ENCODE results near the gene FAM78A. TPM values are rescaled to one million over a fixed set of nuclear protein-coding genes. Genes with fewer than 3 reads are reported as not detected.
"Not testable (repeated sequence)": the region's sequence is repeated elsewhere in the genome, so short reads cannot be mapped to it uniquely, and the experiment has no call there.

FAM78A gene
- total RNA-seq, 1 donor from 2014 or later = 55.1 TPM

DNA sequence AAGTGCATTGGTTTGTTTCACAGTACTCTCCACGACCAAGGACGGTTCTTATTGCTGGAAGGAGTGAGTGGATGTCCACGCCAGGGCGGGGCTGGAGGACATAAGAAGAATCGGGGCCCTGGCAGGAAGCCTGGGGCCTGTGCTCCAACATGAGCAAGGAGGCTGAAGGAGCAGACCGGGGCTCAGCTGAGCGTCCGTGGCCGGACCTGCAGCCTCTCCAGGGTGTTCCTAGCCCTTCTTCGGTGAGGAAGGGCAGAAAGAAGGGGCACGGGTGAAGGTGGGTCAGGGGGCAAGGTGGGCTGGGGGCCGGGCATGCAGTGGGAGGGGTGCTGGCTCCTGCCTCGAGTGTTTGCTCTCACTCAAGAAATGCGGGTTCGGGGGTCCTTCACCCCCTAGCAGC, 18.1 kb downstream of the FAM78A start:
- H3K36me3 Mint-ChIP-seq (ENCODE audit: low read depth) = peaks cover 33% of the 10 kb centered on the region
- no peaks in the 10 kb centered on the region for H3K27me3 Mint-ChIP-seq
- no peak for DNase-seq
- peaks cover 47% of the 10 kb centered on the region for H3K4me1 Mint-ChIP-seq
- peak overlapping the region; percentile 97 for H3K27ac Mint-ChIP-seq
- no peak overlapping the region for H3K4me3 Mint-ChIP-seq
- no peaks in the 10 kb centered on the region for H3K9me3 Mint-ChIP-seq
- intact Hi-C loops (cut with micrococcal nuclease) = no loop called here

- Mint-ChIP-seq H3K27ac (peak overlapping the region; percentile 97), H3K9me3 (no peaks in the 10 kb centered on the region), H3K36me3 (ENCODE audit: low read depth) (peaks cover 25% of the 10 kb centered on the region), H3K4me3 (peak overlapping the region; percentile 35), H3K4me1 (peaks cover 47% of the 10 kb centered on the region), H3K27me3 (no peaks in the 10 kb centered on the region)
- peak; percentile 61 for DNase-seq
- intact Hi-C loops (cut with micrococcal nuclease) = loop anchor here (2.0 kb wide), 1 partner anchor 19 kb away; the partner anchor contains the start of gene FAM78A
Measured at GRCh38 chr9:131257266-131258025, 18.9 kb downstream of the FAM78A start.

- Mint-ChIP-seq H3K27me3 (no peaks in the 10 kb centered on the region), H3K4me1 (peaks cover 45% of the 10 kb centered on the region), H3K9me3 (no peaks in the 10 kb centered on the region), H3K27ac (peak overlapping the region; percentile 97), H3K36me3 (ENCODE audit: low read depth) (peaks cover 11% of the 10 kb centered on the region), H3K4me3 (peak overlapping the region; percentile 82)
- intact Hi-C loops (cut with micrococcal nuclease) = loop anchor here (1.0 to 2.0 kb wide), 2 partner anchors 14 to 21 kb away; partner anchors contain the start of gene FAM78A
- no peak for DNase-seq
Measured at GRCh38 chr9:131255676-131256197, 20.6 kb downstream of the FAM78A start.

GRCh38 chr9:131254626-131255025, 21.7 kb downstream of the FAM78A start:
- peak; percentile 60 for DNase-seq
- Mint-ChIP-seq H3K36me3 (ENCODE audit: low read depth) (peaks cover 3% of the 10 kb centered on the region), H3K4me3 (peak overlapping the region; percentile 23), H3K27me3 (no peaks in the 10 kb centered on the region), H3K27ac (peak overlapping the region; percentile 63), H3K9me3 (no peaks in the 10 kb centered on the region), H3K4me1 (peaks cover 43% of the 10 kb centered on the region)
- intact Hi-C loops (cut with micrococcal nuclease) = no loop called here

DNA sequence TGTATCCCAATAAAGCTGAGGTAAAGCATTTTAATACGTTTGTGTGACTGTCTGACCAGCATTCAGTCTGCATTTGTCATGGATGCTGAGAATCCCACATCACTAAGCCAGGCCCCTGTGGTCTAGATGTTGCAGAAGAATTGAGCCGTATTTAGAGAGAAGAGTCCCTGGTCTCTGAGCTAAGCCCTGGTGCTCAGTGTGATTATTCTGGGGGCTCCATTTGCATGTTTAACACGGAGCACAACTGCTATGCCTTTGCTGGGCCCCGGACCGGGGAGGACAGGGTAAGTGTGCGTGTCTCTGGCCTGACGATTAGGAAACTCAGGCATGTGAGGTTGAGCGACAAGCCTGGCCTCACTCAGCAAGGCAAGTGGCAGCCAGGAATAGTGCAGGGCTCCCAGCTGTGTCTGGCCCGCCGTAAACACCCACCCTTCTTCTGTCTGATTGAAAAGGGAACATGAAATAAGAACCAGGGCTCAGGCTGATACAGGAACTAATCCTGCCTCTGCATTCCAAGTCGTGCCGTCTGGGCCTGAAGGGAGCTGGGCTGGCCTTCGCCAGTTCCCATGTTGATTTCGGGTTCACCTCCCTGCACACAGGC, 22.3 kb downstream of the FAM78A start:
- intact Hi-C loops (cut with micrococcal nuclease) = loop anchor here (2.0 kb wide), 1 partner anchor 15 kb away; no protein-coding TSS in a partner anchor
- Mint-ChIP-seq H3K27me3 (no peaks in the 10 kb centered on the region), H3K4me3 (peak overlapping the region; percentile 28), H3K36me3 (ENCODE audit: low read depth) (no peaks in the 10 kb centered on the region), H3K27ac (peak overlapping the region; percentile 93), H3K9me3 (no peaks in the 10 kb centered on the region), H3K4me1 (peaks cover 41% of the 10 kb centered on the region)
- peak; percentile 61 for DNase-seq

DNA sequence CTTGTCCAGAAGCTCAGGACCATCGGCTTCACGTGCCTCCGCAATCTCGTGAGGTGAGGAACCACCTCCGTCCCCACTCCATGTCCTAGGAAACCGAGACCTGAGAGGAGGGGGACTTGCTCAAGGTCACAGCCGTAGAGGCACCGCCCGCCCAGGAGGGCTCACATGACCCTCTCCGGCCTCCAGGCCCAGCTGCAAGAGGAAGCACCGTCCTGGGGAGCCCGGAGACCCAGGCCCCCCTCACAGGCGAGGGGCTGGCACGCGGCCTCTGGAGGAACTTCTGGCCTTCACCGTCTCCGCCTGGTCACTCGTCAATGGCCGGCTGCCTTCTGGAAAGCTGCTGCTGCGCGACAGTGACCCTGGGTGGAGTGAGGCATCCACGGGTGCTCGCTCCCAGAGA, 24.2 kb downstream of the FAM78A start:
- DNase-seq = no peak
- Mint-ChIP-seq H3K4me3 (peak overlapping the region; percentile 85), H3K36me3 (ENCODE audit: low read depth) (no peaks in the 10 kb centered on the region), H3K27ac (peak overlapping the region; percentile 93), H3K9me3 (no peaks in the 10 kb centered on the region), H3K4me1 (peaks cover 30% of the 10 kb centered on the region), H3K27me3 (no peaks in the 10 kb centered on the region)
- intact Hi-C loops (cut with micrococcal nuclease) = loop anchor here (1.0 to 2.0 kb wide), 2 partner anchors 14 to 17 kb away; no protein-coding TSS in a partner anchor

DNA sequence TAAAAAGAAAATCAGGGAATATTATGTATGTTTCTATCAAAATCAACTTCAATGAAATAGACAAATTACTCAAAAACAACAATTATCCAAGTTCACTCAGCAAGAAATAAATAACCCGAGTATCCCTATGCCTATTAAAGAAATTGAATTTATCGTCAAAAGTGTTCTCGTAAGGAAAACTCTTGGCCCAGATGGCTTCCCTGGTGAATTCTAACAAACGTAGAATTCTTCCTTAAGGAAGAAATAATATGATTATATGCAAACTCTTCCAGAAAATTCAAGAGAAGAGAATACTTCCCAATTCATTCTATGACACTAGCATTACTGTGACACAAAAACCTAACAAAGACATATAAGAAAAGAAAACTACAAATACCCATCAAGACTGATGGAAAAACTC, 29.7 kb downstream of the FAM78A start:
- peaks cover 7% of the 10 kb centered on the region for H3K36me3 Mint-ChIP-seq (ENCODE audit: low read depth)
- H3K4me1 Mint-ChIP-seq = no peaks in the 10 kb centered on the region
- H3K27me3 Mint-ChIP-seq = no peaks in the 10 kb centered on the region
- no peaks in the 10 kb centered on the region for H3K9me3 Mint-ChIP-seq
- H3K27ac Mint-ChIP-seq = no peak overlapping the region
- no peak overlapping the region for H3K4me3 Mint-ChIP-seq
- DNase-seq = no peak
- intact Hi-C loops (cut with micrococcal nuclease) = no loop called here

GRCh38 chr9:131244331-131244730, 32.0 kb downstream of the FAM78A start:
- H3K4me1 Mint-ChIP-seq; H3K9me3 Mint-ChIP-seq; DNase-seq; H3K4me3 Mint-ChIP-seq; H3K27me3 Mint-ChIP-seq; H3K27ac Mint-ChIP-seq; H3K36me3 Mint-ChIP-seq (ENCODE audit: low read depth); intact Hi-C loops (cut with micrococcal nuclease): not testable (repeated sequence)

DNA sequence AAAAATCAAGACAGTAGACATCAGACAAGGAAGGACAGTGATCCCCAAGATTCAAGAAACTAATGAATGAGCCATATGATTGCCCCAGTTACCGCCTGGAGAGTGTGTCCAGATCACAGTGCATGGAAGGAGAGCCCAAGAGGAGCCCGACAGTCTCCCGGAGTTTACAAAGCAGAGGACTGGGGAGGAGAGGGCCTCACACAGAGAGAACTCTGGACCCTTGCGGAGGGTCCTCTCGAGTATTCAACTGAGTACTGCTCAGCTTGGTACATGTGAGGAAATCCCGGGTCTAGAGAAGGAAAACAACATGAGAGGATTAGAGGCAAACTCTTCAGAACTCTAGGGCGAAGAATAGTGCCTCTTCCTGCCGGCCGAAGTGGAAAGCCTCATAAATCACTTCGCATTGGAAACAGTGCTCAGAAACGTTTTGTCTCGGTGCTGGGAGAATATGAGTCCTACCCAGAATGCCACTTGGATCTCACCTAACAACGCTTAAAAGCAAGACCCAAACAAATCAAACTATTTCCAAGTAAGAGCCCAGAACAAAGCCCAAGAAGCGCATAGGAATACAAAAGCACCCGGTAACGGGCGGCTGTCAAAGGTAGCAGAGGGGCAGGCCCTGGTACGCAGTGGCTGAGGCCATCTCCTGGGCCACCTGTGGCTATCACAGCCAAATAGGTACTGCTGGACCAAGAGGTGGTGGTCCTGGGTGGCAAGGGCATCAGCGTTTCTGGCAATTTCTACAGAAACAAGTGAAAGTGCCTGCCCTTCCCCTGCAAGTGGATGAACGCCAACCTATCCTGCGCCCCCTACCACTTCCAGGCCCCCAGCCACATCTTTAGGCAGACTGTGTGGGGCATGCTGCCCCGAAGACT, 36.0 kb downstream of the FAM78A start:
- Mint-ChIP-seq H3K27me3 (no peaks in the 10 kb centered on the region), H3K36me3 (ENCODE audit: low read depth) (peaks cover 15% of the 10 kb centered on the region), H3K4me1 (peaks cover 22% of the 10 kb centered on the region), H3K27ac (no peak overlapping the region), H3K9me3 (no peaks in the 10 kb centered on the region), H3K4me3 (no peak overlapping the region)
- intact Hi-C loops (cut with micrococcal nuclease) = no loop called here
- DNase-seq = no peak

DNA sequence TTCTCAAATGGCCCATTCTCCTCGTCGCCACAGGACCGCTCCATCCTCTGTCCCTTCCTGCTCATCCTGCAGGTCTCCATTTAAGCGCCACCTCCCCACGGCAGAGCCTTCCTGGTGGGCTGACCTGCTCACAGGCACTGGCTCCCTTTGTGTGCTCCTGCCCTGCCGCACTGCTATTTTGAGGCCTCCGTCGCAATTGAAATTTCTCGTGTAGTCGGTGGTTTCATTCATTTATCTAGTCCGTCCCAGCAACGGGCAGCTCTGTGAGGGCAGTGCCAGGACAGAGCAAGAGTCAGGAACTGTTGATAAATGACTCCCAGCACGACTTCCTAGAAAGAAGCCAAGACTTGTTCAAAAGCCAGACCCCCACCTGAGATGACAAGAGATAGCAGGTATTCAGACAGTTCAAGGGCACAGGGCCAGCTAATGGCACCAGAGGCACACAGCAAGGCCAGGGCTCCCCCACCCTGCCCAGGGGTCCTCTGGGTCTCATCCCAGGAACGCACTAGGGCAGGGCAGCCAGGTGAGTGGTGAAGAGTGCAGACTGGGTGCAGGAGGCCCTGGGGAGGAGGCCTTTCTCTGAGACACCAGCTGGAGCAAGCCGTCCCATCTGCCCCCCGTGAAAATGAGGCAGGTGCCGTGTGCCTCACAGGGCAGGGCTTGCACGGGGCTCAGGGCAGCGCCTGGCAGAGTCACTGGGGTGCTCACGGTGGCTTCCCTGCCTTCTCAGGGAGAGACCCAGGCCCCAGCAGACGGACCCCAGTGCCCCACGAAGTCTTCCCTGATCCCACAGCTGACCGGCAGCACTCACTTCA, 36.9 kb downstream of the FAM78A start:
- no peaks in the 10 kb centered on the region for H3K9me3 Mint-ChIP-seq
- H3K27ac Mint-ChIP-seq = peak overlapping the region; percentile 84
- H3K4me3 Mint-ChIP-seq = no peak overlapping the region
- intact Hi-C loops (cut with micrococcal nuclease) = no loop called here
- no peaks in the 10 kb centered on the region for H3K27me3 Mint-ChIP-seq
- peaks cover 20% of the 10 kb centered on the region for H3K36me3 Mint-ChIP-seq (ENCODE audit: low read depth)
- DNase-seq = no peak
- peaks cover 22% of the 10 kb centered on the region for H3K4me1 Mint-ChIP-seq

DNA sequence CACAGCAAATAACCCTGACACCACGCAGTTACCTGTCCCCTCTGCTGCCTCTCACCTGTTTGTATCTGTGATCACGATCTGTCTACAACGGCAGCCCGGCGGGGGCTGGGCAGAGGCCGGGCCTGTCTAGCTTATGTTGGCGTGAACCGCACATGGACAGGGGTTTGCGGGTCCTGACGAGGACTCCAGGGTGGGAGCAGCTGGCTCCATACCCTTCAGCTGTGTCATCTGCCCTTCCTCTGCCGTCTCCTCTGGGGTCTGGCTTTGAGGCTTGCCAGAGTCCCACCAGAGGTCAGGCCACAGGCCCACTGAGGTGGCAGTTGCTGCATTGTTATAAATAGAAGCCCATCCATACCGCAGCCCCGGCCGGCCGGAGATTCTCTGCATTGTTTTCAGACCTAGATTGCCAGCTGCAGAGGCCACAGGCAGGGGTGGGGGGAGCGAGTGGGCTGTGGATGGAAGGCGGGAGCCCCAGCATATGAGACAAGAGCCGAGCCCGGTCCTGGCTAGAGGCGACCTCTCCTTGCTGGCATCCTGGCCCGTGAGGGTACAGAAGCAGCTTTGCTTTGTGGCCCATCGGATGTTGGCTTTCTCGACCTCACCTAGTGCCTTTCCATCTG, 37.8 kb downstream of the FAM78A start:
- Mint-ChIP-seq H3K4me3 (peak overlapping the region; percentile 80), H3K4me1 (peaks cover 30% of the 10 kb centered on the region), H3K27me3 (no peaks in the 10 kb centered on the region), H3K36me3 (ENCODE audit: low read depth) (peaks cover 28% of the 10 kb centered on the region), H3K9me3 (no peaks in the 10 kb centered on the region), H3K27ac (peak overlapping the region; percentile 93)
- DNase-seq = no peak
- intact Hi-C loops (cut with micrococcal nuclease) = loop anchor here (1.0 kb wide), 2 partner anchors 14 to 32 kb away; no protein-coding TSS in a partner anchor

- peak overlapping the region; percentile 80 for H3K4me3 Mint-ChIP-seq
- H3K36me3 Mint-ChIP-seq (ENCODE audit: low read depth) = peaks cover 29% of the 10 kb centered on the region
Measured at GRCh38 chr9:131237931-131238401, 38.3 kb downstream of the FAM78A start.

More at GRCh38 chr9:131237931-131238401, 38.3 kb downstream of the FAM78A start:
- peak; percentile 96 for DNase-seq
- intact Hi-C loops (cut with micrococcal nuclease) = loop anchor here (1.0 kb wide), 2 partner anchors 14 to 32 kb away; no protein-coding TSS in a partner anchor
- no peaks in the 10 kb centered on the region for H3K27me3 Mint-ChIP-seq
- peaks cover 33% of the 10 kb centered on the region for H3K4me1 Mint-ChIP-seq
- no peaks in the 10 kb centered on the region for H3K9me3 Mint-ChIP-seq
- peak overlapping the region; percentile 93 for H3K27ac Mint-ChIP-seq

All from activated CD4-positive, alpha-beta T cell treated with anti-CD3 and anti-CD28 coated beads, Interleukin-2, amount 10 ng/mL, durations not matched to agents 24 days and 14 days (primary cell).